ENCODE data around the gene SEPTIN5. TPM values are rescaled to one million over a fixed set of nuclear protein-coding genes. Genes with fewer than 3 reads are reported as not detected.
"Not testable (repeated sequence)": the region's sequence is repeated elsewhere in the genome, so short reads cannot be mapped to it uniquely, and the experiment has no call there.

Gene SEPTIN5
- 20.5 TPM for total RNA-seq

- DNase-seq (ENCODE audit: low spot score): no peak
Measured at GRCh38 chr22:19714312-19715187, at the start of gene SEPTIN5. SEPTIN5 (plus strand) TSS chr22:19714503; CDS start chr22:19714589, 86 bp downstream.

GRCh38 chr22:19664951-19665783, 49.1 kb upstream of the SEPTIN5 start:
- no peak for DNase-seq (ENCODE audit: low spot score)

- DNase-seq (ENCODE audit: low spot score): no peak
Measured at GRCh38 chr22:19665784-19666672, 48.3 kb upstream of the SEPTIN5 start.

- DNase-seq (ENCODE audit: low spot score): no peak
Measured at GRCh38 chr22:19666673-19667593, 47.4 kb upstream of the SEPTIN5 start.

- no peak for DNase-seq (ENCODE audit: low spot score)
Measured at GRCh38 chr22:19667872-19668740, 46.2 kb upstream of the SEPTIN5 start.

GRCh38 chr22:19668748-19669147, 45.6 kb upstream of the SEPTIN5 start:
- DNase-seq (ENCODE audit: low spot score): no peak

- no peak for DNase-seq (ENCODE audit: low spot score)
Measured at GRCh38 chr22:19669570-19669969, 44.7 kb upstream of the SEPTIN5 start.

- DNase-seq (ENCODE audit: low spot score): no peak
Measured at GRCh38 chr22:19671316-19671715, 43.0 kb upstream of the SEPTIN5 start.

- no peak for DNase-seq (ENCODE audit: low spot score)
Measured at GRCh38 chr22:19672054-19672776, 42.1 kb upstream of the SEPTIN5 start.

- DNase-seq (ENCODE audit: low spot score): no peak
Measured at GRCh38 chr22:19673660-19674059, 40.6 kb upstream of the SEPTIN5 start.

GRCh38 chr22:19674129-19674928, 40.0 kb upstream of the SEPTIN5 start:
- DNase-seq (ENCODE audit: low spot score): no peak

- no peak for DNase-seq (ENCODE audit: low spot score)
Measured at GRCh38 chr22:19674929-19675253, 39.4 kb upstream of the SEPTIN5 start.

GRCh38 chr22:19675428-19675827, 38.9 kb upstream of the SEPTIN5 start:
- no peak for DNase-seq (ENCODE audit: low spot score)

- DNase-seq (ENCODE audit: low spot score): not testable (repeated sequence)
Measured at GRCh38 chr22:19676437-19676836, 37.9 kb upstream of the SEPTIN5 start.

- DNase-seq (ENCODE audit: low spot score): no peak
Measured at GRCh38 chr22:19678949-19679521, 35.3 kb upstream of the SEPTIN5 start.

- peak; percentile 21 for DNase-seq (ENCODE audit: low spot score)
Measured at GRCh38 chr22:19679522-19680101, 34.7 kb upstream of the SEPTIN5 start.

GRCh38 chr22:19680287-19680881, 33.9 kb upstream of the SEPTIN5 start:
- no peak for DNase-seq (ENCODE audit: low spot score)
